ENCODE measurements around the gene ZNF438.
"Not testable (repeated sequence)": the region's sequence is repeated elsewhere in the genome, so short reads cannot be mapped to it uniquely, and the experiment has no call there.

ZNF438 gene

DNA sequence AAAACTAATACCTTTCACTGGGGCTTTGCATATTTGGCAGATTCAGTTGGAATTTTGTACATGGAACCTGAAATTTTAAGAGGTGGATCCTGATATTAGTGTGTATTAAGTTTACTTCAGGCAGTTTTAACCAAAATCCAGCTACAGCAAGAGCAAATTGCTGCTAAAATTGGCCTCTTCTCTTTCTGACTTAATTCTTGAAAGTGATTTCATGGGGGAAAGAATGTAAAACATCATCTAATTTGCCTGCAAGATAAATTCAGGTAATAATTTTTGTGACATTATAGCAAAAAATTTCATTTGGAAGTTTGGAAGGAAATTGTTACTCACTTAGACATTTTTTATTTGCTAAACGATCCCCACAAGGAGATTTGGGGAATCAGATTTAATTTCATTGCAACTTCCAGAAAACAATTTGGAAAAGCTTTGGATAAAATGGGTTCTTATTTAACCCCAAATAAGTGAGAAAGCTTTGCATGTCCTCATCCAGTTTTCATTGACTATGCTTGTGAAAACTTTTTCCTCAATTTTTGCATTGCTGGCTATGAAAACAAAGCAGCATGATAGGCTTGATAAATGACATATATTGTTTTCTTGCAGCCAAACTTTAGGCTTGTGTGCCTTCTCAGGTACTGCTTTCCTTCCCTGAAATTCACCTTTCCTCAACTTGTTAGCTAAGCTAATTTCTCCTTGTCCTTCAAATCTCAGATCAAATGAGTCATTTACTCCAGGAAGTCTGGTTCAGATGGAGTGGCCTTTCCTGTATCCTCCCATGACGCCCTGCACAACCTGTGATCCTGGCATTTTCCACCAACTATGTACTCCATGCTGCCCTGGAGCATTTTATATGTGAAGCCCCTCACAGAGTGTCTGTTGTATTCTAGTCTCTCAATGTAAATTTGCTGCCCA lies 27.4 kb upstream of the ZNF438 start:
- TF ChIP-seq, protein P1, sequence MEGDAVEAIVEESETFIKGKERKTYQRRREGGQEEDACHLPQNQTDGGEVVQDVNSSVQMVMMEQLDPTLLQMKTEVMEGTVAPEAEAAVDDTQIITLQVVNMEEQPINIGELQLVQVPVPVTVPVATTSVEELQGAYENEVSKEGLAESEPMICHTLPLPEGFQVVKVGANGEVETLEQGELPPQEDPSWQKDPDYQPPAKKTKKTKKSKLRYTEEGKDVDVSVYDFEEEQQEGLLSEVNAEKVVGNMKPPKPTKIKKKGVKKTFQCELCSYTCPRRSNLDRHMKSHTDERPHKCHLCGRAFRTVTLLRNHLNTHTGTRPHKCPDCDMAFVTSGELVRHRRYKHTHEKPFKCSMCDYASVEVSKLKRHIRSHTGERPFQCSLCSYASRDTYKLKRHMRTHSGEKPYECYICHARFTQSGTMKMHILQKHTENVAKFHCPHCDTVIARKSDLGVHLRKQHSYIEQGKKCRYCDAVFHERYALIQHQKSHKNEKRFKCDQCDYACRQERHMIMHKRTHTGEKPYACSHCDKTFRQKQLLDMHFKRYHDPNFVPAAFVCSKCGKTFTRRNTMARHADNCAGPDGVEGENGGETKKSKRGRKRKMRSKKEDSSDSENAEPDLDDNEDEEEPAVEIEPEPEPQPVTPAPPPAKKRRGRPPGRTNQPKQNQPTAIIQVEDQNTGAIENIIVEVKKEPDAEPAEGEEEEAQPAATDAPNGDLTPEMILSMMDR (IDR thresholded peaks at IDR 0.05; ENCODE audit: insufficient read depth, low read length) = no peak
- TF ChIP-seq, protein P2, sequence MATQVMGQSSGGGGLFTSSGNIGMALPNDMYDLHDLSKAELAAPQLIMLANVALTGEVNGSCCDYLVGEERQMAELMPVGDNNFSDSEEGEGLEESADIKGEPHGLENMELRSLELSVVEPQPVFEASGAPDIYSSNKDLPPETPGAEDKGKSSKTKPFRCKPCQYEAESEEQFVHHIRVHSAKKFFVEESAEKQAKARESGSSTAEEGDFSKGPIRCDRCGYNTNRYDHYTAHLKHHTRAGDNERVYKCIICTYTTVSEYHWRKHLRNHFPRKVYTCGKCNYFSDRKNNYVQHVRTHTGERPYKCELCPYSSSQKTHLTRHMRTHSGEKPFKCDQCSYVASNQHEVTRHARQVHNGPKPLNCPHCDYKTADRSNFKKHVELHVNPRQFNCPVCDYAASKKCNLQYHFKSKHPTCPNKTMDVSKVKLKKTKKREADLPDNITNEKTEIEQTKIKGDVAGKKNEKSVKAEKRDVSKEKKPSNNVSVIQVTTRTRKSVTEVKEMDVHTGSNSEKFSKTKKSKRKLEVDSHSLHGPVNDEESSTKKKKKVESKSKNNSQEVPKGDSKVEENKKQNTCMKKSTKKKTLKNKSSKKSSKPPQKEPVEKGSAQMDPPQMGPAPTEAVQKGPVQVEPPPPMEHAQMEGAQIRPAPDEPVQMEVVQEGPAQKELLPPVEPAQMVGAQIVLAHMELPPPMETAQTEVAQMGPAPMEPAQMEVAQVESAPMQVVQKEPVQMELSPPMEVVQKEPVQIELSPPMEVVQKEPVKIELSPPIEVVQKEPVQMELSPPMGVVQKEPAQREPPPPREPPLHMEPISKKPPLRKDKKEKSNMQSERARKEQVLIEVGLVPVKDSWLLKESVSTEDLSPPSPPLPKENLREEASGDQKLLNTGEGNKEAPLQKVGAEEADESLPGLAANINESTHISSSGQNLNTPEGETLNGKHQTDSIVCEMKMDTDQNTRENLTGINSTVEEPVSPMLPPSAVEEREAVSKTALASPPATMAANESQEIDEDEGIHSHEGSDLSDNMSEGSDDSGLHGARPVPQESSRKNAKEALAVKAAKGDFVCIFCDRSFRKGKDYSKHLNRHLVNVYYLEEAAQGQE (IDR thresholded peaks at IDR 0.05; ENCODE audit: insufficient replicate concordance, low read depth) = no peak
- no peak for TF ChIP-seq GABPA (IDR thresholded peaks at IDR 0.05; ENCODE audit: low read depth)
- TF ChIP-seq POLR2AphosphoS5 (IDR thresholded peaks at IDR 0.05; ENCODE audit: low read depth) = no peak
- no peak for TF ChIP-seq SPI1 (IDR thresholded peaks at IDR 0.05; ENCODE audit: borderline replicate concordance, low read depth)
- DNase-seq (ENCODE audit: low read depth in 1 of 2, low spot score in 1 of 2) = no peak
- H3K27me3 ChIP-seq (ENCODE audit: insufficient read depth, poor library complexity, severe bottlenecking) = no peaks in the 10 kb centered on the region
- H3K4me3 ChIP-seq (replicated peaks; ENCODE audit: insufficient read depth, low read length) = no peak overlapping the region
- H3K27ac ChIP-seq (replicated peaks) = no peak overlapping the region

DNA sequence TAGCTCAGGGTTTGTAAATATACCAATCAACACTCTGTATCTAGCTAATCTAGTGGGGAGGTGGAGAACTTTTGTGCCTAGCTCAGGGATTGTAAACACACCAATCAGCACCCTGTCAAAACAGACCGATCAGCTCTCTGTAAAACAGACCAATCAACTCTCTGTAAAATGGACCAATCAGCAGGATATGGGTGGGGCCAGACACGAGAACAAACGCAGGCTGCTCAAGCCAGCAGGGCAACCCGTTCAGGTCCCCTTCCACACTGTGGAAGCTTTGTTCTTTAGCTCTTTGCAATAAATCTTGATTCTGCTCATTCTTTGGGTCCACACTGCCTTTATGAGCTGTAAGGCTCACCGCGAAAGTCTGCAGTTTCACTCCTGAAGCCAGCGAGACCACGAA lies 25.0 kb upstream of the ZNF438 start:
- H3K27me3 ChIP-seq (ENCODE audit: insufficient read depth, poor library complexity, severe bottlenecking); H3K4me3 ChIP-seq (replicated peaks; ENCODE audit: insufficient read depth, low read length); H3K27ac ChIP-seq (replicated peaks); DNase-seq (ENCODE audit: low read depth in 1 of 2, low spot score in 1 of 2): not testable (repeated sequence)

DNA sequence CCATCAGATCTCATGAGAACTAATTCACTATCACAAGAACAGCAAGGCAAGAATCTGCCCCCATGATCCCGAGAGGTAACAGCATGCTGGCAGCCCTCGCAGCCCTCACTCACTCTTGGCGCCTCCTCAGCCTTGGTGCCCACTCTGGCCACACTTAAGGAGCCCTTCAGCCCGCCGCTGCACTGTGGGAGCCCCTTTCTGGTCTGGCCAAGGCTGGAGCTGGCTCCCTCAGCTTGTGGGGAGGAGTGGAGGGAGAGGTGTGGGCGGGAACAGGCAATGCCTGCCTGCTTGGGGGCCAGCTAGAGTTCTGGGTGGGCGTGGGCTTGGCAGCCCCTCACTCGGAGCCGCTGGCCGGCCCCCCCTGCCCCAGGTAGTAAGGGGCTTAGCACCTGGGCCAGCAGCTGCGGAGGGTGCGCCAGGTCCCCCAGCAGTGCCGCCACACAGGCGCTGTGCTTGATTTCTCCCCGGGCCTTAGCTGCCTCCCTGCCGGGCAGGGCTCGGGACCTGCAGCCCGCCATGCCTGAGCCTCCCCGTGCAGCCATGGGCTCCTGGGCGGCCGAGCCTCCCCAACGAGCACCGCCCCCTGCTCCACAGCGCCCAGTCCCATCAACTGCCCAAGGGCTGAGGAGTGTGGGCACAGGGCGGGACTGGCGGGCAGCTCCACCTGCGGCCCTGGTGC lies 24.0 kb upstream of the ZNF438 start:
- TF ChIP-seq GABPA (IDR thresholded peaks at IDR 0.05; ENCODE audit: low read depth) = no peak
- TF ChIP-seq SPI1 (IDR thresholded peaks at IDR 0.05; ENCODE audit: borderline replicate concordance, low read depth) = no peak
- TF ChIP-seq POLR2AphosphoS5 (IDR thresholded peaks at IDR 0.05; ENCODE audit: low read depth) = no peak
- TF ChIP-seq, protein P2 (IDR thresholded peaks at IDR 0.05; ENCODE audit: insufficient replicate concordance, low read depth) = no peak
- TF ChIP-seq, protein P1 (IDR thresholded peaks at IDR 0.05; ENCODE audit: insufficient read depth, low read length) = no peak
- DNase-seq (ENCODE audit: low read depth in 1 of 2, low spot score in 1 of 2) = no peak
- Histone ChIP-seq H3K4me3 (replicated peaks; ENCODE audit: insufficient read depth, low read length) (no peak overlapping the region), H3K27me3 (ENCODE audit: insufficient read depth, poor library complexity, severe bottlenecking) (no peaks in the 10 kb centered on the region), H3K27ac (replicated peaks) (no peak overlapping the region)

DNA sequence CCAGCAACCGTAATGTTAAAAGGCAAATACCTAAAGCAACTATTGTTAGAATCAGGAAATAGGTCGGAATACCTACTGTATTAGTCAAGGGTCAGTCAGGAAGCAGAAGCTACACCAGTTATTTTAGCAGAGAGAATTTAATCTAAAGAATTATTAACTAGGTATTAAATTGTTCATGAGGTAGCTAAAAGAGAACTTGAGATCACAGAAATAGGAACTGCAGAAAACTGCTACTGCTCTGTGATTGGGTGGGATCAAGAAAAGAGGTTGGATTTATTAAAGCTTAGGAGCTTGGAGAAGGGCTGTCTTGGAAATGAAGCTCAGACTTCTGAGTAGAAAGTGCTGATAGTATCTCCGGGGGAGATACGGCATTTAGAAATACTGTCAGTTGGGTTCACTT lies 20.0 kb upstream of the ZNF438 start:
- Histone ChIP-seq H3K27me3 (ENCODE audit: insufficient read depth, poor library complexity, severe bottlenecking) (no peaks in the 10 kb centered on the region), H3K4me3 (replicated peaks; ENCODE audit: insufficient read depth, low read length) (no peak overlapping the region), H3K27ac (replicated peaks) (no peak overlapping the region)
- DNase-seq (ENCODE audit: low read depth in 1 of 2, low spot score in 1 of 2) = no peak
- TF ChIP-seq, protein P2 (IDR thresholded peaks at IDR 0.05; ENCODE audit: insufficient replicate concordance, low read depth) = no peak
- TF ChIP-seq SPI1 (IDR thresholded peaks at IDR 0.05; ENCODE audit: borderline replicate concordance, low read depth) (no peak), POLR2AphosphoS5 (IDR thresholded peaks at IDR 0.05; ENCODE audit: low read depth) (no peak), GABPA (IDR thresholded peaks at IDR 0.05; ENCODE audit: low read depth) (no peak)
- TF ChIP-seq, protein P1 (IDR thresholded peaks at IDR 0.05; ENCODE audit: insufficient read depth, low read length) = no peak
